ENCODE results near the gene ZSCAN10.
"Not testable (repeated sequence)": the region's sequence is repeated elsewhere in the genome, so short reads cannot be mapped to it uniquely, and the experiment has no call there.

Gene ZSCAN10

GRCh38 chr16:3085868-3086595, 13.1 kb downstream of the ZSCAN10 start:
- no peak for DNase-seq (ENCODE audit: low read depth)

- no peak for DNase-seq (ENCODE audit: low read depth)
Measured at GRCh38 chr16:3084969-3085670, 14.0 kb downstream of the ZSCAN10 start.

DNA sequence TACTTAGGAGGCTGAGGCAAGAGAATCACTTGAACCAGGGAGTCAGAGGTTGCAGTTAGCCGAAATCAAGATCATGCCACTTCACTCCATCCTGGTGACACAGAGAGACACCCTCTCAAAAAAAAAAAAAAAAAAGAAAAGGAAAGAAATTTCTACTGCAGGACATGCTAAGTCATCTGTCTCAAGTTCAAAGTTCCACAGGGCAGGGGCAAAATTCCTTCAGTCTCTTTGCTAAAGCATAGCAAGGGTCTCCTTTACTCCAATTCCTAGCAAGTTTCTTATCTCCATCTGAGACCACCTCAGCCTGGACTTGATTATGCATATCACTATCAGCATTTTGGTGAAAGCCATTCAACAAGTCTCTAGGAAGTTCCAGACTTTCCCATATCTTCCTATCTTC, 14.6 kb downstream of the ZSCAN10 start:
- no peak for DNase-seq (ENCODE audit: low read depth)

DNA sequence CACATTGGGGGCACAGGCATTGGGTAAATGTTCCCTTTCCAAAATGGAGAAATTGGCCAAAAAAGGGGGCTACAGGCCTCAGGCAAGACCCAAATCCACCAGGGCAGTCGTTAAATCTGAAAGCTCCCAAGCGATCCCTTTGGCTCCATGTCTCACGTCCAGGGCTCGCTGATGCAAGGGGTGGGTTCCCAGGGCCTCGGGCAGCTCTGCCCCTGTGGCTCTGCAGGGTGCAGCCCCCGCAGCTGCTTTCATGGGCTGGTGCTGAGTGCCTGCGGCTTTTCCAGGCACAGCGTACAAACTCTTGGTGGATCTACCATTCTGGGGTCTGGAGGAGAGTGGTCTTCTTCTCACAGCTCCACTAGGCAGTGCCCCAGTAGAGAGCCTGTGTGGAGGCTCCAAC, 15.7 kb downstream of the ZSCAN10 start:
- DNase-seq (ENCODE audit: low read depth) = not testable (repeated sequence)

- DNase-seq (ENCODE audit: low read depth) = not testable (repeated sequence)
Measured at GRCh38 chr16:3081957-3082356, 17.1 kb downstream of the ZSCAN10 start.

DNA sequence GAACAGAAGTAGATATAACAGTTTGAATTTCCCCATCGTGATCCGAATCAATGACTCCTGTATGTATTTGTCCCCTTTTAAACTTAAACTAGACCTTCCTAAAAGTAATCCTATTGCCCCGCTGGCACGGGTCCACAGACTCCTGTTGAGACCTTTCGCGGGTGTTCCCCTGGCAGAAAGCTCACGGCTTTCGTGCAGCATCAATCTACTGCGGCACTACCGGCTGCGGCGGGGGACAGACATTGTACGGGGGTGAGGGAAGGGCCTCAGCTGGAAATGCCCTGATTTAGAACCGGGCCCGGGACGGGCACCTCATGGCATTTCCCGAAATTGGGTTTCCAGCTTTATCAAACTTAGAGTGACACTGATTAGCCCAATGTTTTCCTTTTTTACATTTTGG, 19.1 kb downstream of the ZSCAN10 start:
- no peak for DNase-seq (ENCODE audit: low read depth)

DNA sequence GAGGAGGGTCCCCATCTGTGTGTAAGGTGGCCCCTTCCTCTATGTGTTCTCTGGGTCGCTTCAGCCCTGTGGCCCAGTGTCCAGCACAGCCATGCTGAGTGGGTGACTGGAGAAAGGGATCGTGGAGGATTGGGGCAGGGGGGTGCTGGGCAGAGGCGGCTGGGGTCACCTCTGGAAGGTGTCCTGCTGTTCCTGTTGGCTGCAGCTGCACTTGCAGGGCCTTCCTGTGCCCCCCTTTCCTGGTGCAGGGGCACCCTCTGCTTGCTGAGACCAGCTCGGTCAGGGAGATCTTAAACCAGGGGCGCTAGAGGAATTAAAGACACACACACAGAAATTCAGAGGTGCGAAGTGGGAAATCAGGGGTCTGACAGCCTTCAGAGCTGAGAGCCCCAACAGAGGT, 22.5 kb downstream of the ZSCAN10 start:
- DNase-seq (ENCODE audit: low read depth) = no peak

DNA sequence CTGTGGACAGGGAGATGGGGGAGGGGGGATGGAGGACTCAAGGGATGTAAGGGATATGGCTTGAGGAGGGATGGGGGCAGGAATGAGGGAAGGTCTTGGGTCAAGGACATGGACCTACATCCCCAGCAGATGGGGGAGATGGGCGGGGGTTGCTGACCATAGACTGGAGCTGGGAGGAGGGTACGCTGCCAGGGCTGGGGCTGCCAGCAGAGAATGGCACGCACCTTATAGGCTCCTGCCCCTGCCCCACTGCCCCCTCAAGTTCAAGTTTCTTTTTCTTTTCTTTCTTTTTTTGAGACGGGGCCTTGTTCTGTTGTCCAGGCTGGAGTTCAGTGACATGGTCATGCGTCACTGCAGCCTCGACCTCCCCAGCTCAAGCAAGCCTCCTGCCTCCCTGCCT, 23.1 kb downstream of the ZSCAN10 start:
- not testable (repeated sequence) for DNase-seq (ENCODE audit: low read depth)

GRCh38 chr16:3075523-3075915, 23.6 kb downstream of the ZSCAN10 start:
- DNase-seq (ENCODE audit: low read depth) = no peak

- peak; percentile 73 for DNase-seq (ENCODE audit: low read depth)
Measured at GRCh38 chr16:3074860-3075522, 24.1 kb downstream of the ZSCAN10 start.

- no peak for DNase-seq (ENCODE audit: low read depth)
Measured at GRCh38 chr16:3073448-3073847, 25.6 kb downstream of the ZSCAN10 start.

DNA sequence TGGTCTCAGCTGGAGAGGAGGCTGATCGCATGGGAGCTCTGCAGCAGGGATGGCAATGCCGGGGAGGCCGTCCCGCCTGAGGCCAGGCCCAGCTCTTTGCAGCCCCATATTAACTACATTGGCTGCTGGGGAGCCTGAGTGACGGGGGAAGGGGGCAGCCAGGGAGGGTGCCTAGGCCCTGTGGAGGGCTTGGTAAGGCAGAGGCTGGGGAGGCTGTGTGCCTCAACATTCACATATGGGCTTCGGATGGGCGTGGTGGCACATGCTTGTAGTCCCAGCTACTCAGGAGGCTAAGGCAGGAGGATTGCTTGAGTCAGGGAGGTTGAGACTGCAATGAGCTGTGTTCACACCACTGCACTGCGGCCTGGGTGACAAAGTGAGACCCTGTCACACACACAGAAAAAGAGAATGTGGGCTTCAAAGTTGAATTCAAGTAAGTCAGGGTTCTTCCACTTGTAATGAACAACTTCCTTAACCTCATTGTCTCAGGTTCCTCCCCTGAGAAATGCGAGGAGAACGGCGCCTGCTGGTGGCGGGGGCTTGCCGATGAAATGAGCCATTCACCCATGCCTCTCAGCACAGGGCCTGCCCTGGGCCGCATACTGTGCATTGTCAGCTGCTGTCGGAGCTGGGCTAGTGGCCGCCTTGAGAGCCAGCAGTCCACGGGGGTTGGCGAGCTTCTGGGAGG, 26.4 kb downstream of the ZSCAN10 start:
- not testable (repeated sequence) for DNase-seq (ENCODE audit: low read depth)

GRCh38 chr16:3072148-3072547, 26.9 kb downstream of the ZSCAN10 start:
- not testable (repeated sequence) for DNase-seq (ENCODE audit: low read depth)

DNA sequence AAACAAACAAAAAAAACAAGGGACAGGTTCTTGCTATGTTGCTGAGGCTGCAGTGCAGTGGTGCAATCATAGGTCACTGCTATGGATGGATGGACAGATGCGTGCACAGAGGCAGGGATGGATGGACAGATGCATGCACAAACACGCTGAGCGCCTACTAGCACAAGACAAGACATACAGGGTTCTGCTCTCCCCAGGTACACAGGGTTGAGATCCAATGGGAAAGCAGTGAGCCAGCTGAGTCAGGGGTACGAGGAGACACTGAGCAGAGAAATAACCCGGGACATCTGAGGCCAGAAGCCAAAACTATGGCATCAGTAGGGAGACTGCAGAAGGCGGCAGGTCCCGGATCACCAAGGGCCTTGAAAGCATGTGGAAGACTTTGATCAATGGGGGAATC, 27.4 kb downstream of the ZSCAN10 start:
- no peak for DNase-seq (ENCODE audit: low read depth)

DNA sequence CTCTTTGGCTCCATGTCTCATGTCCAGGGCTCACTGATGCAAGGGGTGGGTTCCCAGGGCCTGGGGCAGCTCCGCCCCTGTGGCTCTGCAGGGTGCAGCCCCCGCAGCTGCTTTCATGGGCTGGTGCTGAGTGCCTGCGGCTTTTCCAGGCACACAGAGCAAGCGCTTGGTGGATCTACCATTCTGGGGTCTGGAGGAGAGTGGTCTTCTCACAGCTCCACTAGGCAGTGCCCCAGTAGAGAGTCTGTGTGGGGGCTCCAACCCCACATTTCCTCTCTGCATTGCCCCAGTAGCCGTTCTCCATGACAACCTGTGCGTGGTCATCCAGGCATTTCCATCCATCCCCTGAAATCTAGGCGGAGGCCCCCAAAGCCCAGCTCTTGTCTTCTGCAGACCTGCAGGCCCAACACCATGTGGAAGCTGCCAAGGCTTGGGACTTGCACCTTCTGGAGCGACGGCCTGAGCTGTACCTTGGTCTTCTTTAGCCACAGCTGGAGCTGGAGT, 28.4 kb downstream of the ZSCAN10 start:
- no peak for DNase-seq (ENCODE audit: low read depth)

- not testable (repeated sequence) for DNase-seq (ENCODE audit: low read depth)
Measured at GRCh38 chr16:3069146-3069545, 29.9 kb downstream of the ZSCAN10 start.

DNA sequence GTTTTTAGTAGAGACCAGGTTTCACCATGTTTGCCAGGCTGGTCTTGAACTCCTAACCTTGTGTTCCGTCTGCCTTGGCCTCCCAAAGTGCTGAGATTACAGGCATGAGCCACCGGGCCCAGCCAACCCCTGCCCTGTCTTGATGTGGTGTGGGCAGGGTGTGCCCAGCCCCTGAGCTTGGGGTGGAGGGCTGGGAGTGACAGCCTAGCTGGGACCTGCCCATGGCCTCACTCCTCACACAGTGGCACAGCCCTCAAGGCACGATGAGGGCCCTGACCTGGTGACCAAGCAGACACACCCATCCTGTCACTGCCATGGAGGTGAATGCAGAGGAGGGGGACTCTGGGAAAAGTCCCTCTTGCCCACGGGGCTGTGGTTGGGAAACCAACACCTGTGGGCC, 30.6 kb downstream of the ZSCAN10 start:
- no peak for DNase-seq (ENCODE audit: low read depth)

DNA sequence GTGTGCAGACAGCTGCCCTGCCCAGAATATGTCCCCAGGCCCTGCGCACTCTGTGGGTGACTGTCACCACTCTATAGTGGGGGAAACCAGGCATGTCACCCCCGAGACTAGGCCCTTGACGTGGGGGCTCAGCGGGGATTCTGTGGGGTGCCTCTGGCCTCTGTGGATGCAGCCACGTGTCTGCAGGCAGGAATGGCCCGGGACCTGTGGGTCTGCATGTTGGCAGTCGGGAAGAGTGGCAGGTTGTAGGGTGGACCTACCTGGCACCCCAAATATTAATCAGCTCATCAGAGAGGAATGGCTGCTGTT, 32.7 kb downstream of the ZSCAN10 start:
- DNase-seq (ENCODE audit: low read depth) = no peak

GRCh38 chr16:3065742-3066439, 33.2 kb downstream of the ZSCAN10 start:
- DNase-seq (ENCODE audit: low read depth) = no peak

DNA sequence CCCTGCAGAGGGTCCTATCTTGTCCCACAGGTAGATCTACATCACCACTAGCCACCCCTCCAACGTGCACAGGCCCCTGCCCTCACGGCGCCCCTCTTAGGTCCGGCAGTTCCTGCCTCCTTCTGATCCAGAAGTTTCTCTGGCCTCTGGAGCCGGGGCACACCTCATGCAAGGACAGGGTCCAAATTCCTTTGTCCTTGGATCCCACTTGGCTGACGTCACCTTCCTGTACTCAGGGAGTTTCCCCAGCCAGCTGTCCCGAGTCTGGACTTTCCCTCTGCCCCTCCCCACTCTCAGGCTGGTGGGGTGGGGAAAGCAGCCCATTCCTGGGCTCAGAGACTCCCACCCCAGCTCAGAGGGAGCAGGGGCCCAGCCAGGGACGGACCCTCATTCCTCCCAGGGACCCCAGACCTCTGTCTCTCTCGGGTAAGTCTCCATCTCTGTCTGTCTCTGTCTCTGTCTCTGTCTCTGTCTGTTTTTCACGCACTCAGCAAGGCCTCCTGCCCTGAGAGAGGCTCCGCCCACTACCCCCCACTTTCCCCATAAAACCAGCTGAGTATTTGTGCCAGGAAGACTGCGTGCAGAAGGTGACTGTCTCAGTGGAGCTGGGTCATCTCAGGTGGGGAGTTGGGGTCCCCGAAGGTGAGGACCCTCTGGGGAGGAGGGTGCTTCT, 33.9 kb downstream of the ZSCAN10 start, which contains the start of gene IL32:
TSS of gene IL32 (plus strand) at position 572 of the 673 bp plus-strand sequence. CDS start 172 bp downstream, outside the sequence.
- peak; percentile 49 for DNase-seq (ENCODE audit: low read depth)
